Fibroblast of pulmonary artery (primary cell): ENCODE results near the gene GCLC.

ENCODE experiments used
- DNase-seq: peaks from one replicate; pipeline ENCODE4 v3.0.0-alpha.2; 2010; ENCODE audit warnings: low read depth
- H3K4me3 ChIP-seq: replicated peaks from 2 replicates; pipeline ENCODE4 v1.5.1; 2011; ENCODE audit warnings: low read depth, mild to moderate bottlenecking, control low read depth, low read length, moderate library complexity
- CTCF ChIP-seq: IDR thresholded peaks from 2 replicates; pipeline ENCODE4 v1.5.1; 2011; ENCODE audit warnings: mild to moderate bottlenecking, control low read depth, low read length, inconsistent platforms; ENCODE audit errors: missing control alignments

Gene GCLC

GRCh38 chr6:53514677-53515076 is 30.2 kb downstream of the GCLC start:
- H3K4me3 ChIP-seq, result no peak overlapping the region
- no peak for TF ChIP-seq CTCF
- no peak for DNase-seq

- no peak for DNase-seq
- no peak for TF ChIP-seq CTCF
- H3K4me3 ChIP-seq, result no peak overlapping the region
These were observed 31.4 kb downstream of the GCLC start for GRCh38 chr6:53513519-53513966.

- DNase-seq, result no peak
- no peak for TF ChIP-seq CTCF
- no peak overlapping the region for H3K4me3 ChIP-seq
These were observed 31.8 kb downstream of the GCLC start for GRCh38 chr6:53513056-53513455.

GRCh38 chr6:53512626-53513025 is 32.3 kb downstream of the GCLC start:
- H3K4me3 ChIP-seq, result no peak overlapping the region

GRCh38 chr6:53510746-53511145 is 34.2 kb downstream of the GCLC start:
- no peak for TF ChIP-seq CTCF
- H3K4me3 ChIP-seq, result no peak overlapping the region
- no peak for DNase-seq

More at GRCh38 chr6:53512626-53513025, 32.3 kb downstream of the GCLC start:
- no peak for TF ChIP-seq CTCF
- no peak for DNase-seq

GRCh38 chr6:53506872-53507271 is 38.0 kb downstream of the GCLC start:
- DNase-seq, result no peak
- TF ChIP-seq CTCF, result no peak
- H3K4me3 ChIP-seq, result no peak overlapping the region

GRCh38 chr6:53504512-53504911 is 40.4 kb downstream of the GCLC start:
- no peak for TF ChIP-seq CTCF
- no peak overlapping the region for H3K4me3 ChIP-seq
- DNase-seq, result no peak
